Urothelium cell line (cell line): ENCODE data around the gene COX19.
"Not testable (repeated sequence)": the region's sequence is repeated elsewhere in the genome, so short reads cannot be mapped to it uniquely, and the experiment has no call there.

ENCODE experiments used
- DNase-seq: peaks from one replicate; pipeline ENCODE4 v3.0.0; 2011; ENCODE audit warnings: low spot score, mixed read lengths
- FAIRE-seq: peaks from 2 replicates; lab custom pipeline; 2011; peaks lifted over from hg19 to GRCh38; lab: Jason Lieb, UNC

The COX19 gene

GRCh38 chr7:963236-964078 is 11.9 kb downstream of the COX19 start:
- FAIRE-seq (peak; percentile 89), DNase-seq (no peak)

GRCh38 chr7:962401-963081 is 12.8 kb downstream of the COX19 start:
- FAIRE-seq, result no peak
- no peak for DNase-seq

- DNase-seq (no peak), FAIRE-seq (peak; percentile 70)
These were observed 13.6 kb downstream of the COX19 start for GRCh38 chr7:961546-962400.

- FAIRE-seq, DNase-seq: not testable (repeated sequence)
These were observed 14.4 kb downstream of the COX19 start for GRCh38 chr7:960972-961371.

- FAIRE-seq (peak; percentile 80), DNase-seq (no peak)
These were observed 15.0 kb downstream of the COX19 start for GRCh38 chr7:960269-960871.

- FAIRE-seq, result not testable (repeated sequence)
These were observed 15.6 kb downstream of the COX19 start for GRCh38 chr7:959740-960139.

GRCh38 chr7:959271-959670 is 16.1 kb downstream of the COX19 start:
- no peak for FAIRE-seq
- DNase-seq, result no peak

More at GRCh38 chr7:959740-960139, 15.6 kb downstream of the COX19 start:
- DNase-seq, result not testable (repeated sequence)

GRCh38 chr7:958221-959200 is 16.8 kb downstream of the COX19 start:
- no peak for FAIRE-seq
- DNase-seq, result no peak

- FAIRE-seq (peak; percentile 85), DNase-seq (no peak)
These were observed 17.7 kb downstream of the COX19 start for GRCh38 chr7:957418-958220.

- no peak for FAIRE-seq
- no peak for DNase-seq
These were observed 19.3 kb downstream of the COX19 start for GRCh38 chr7:956031-956430.

- peak; percentile 62 for DNase-seq
- FAIRE-seq, result no peak
These were observed 20.8 kb downstream of the COX19 start, which contains the start of gene ADAP1 for GRCh38 chr7:954330-955238. Gene ADAP1 (minus strand): TSS chr7:954680. CDS start chr7:954477, 203 bp downstream.

GRCh38 chr7:953547-954327 is 21.6 kb downstream of the COX19 start:
- FAIRE-seq (no peak), DNase-seq (no peak)

GRCh38 chr7:952548-953441 is 22.6 kb downstream of the COX19 start:
- FAIRE-seq (no peak), DNase-seq (no peak)

- DNase-seq, result no peak
- peak; percentile 48 for FAIRE-seq
These were observed 23.3 kb downstream of the COX19 start for GRCh38 chr7:951881-952547.
